Measurements from ENCODE around the gene PRSS35. TPM values are rescaled to one million over a fixed set of nuclear protein-coding genes. Genes with fewer than 3 reads are reported as not detected.

Gene PRSS35
- total and polyA plus RNA-seq, 2 of the 8 experiments (the other 6 are each of a cell fraction or from before 2014, with no cell fraction given) = 1.3 to 2.9 TPM

- no peak for FAIRE-seq
- Histone ChIP-seq H3K4me3 (ENCODE audit: extremely low read depth in 1 of 4, insufficient read depth in 2 of 4, low read depth in 3 of 4, low read length in 4 of 4) (no peak overlapping the region), H2AFZ (ENCODE audit: low read length) (no peak overlapping the region), H4K5ac (ENCODE audit: insufficient read length, low read depth, low read length) (no peak overlapping the region), H3K56ac (replicated peaks; ENCODE audit: insufficient read length, low read depth, low read length) (no peak overlapping the region), H3K79me2 (ENCODE audit: control insufficient read depth in 1 of 2, insufficient read depth in 2 of 2, low read length in 2 of 2) (no peaks in the 10 kb centered on the region), H3K9ac (replicated peaks in 1 of 4; ENCODE audit: extremely low read depth in 1 of 4, low read depth in 3 of 4, low read length in 3 of 4) (no peak overlapping the region), H3K4me2 (ENCODE audit: insufficient read depth in 1 of 2, low read depth in 2 of 2, low read length in 2 of 2) (no peak overlapping the region), H3K27ac (ENCODE audit: low read depth, low read length) (no peak overlapping the region), H2BK20ac (ENCODE audit: low read length) (no peak overlapping the region), H3K27me3 (replicated peaks in 1 of 4; ENCODE audit: control insufficient read depth in 3 of 4, extremely low read depth in 1 of 4, insufficient read depth in 3 of 4, low read length in 3 of 4) (no peaks in the 10 kb centered on the region; a peak in 1 of 7 replicates), H3K4ac (replicated peaks; ENCODE audit: insufficient read length, low read depth, low read length) (no peak overlapping the region), H2BK12ac (ENCODE audit: low read depth, low read length) (no peak overlapping the region), H4K8ac (ENCODE audit: extremely low read depth, insufficient read depth, low read length) (no peak overlapping the region), H4K91ac (replicated peaks; ENCODE audit: insufficient read length, low read length) (no peak overlapping the region), H2AK5ac (ENCODE audit: low read depth, low read length) (no peak overlapping the region), H3K23me2 (ENCODE audit: low read depth, low read length) (no peaks in the 10 kb centered on the region), H3K23ac (ENCODE audit: insufficient read length) (no peak overlapping the region), H2BK5ac (ENCODE audit: low read depth, low read length) (no peak overlapping the region), H3K14ac (ENCODE audit: insufficient read length) (no peak overlapping the region), H4K20me1 (replicated peaks in 1 of 2; ENCODE audit: control insufficient read depth in 1 of 2, insufficient read depth in 2 of 2, low read length in 2 of 2) (no peaks in the 10 kb centered on the region), H3K4me1 (replicated peaks in 1 of 4; ENCODE audit: control insufficient read depth in 3 of 4, insufficient read depth in 4 of 4, low read length in 3 of 4) (no peaks in the 10 kb centered on the region), H2BK120ac (replicated peaks; ENCODE audit: low read depth, low read length) (no peak overlapping the region), H3K36me3 (ENCODE audit: control insufficient read depth in 2 of 4, insufficient read depth in 4 of 4, low read length in 3 of 4) (no peaks in the 10 kb centered on the region), H2BK15ac (ENCODE audit: low read length) (no peak overlapping the region), H3K79me1 (ENCODE audit: low read depth, low read length) (no peaks in the 10 kb centered on the region; the same call in 1 of the 2 replicates), H3K18ac (ENCODE audit: extremely low read depth, low read length) (no peak overlapping the region), H3K9me3 (ENCODE audit: insufficient read depth in 2 of 2, low read depth in 1 of 2, low read length in 1 of 2) (no peaks in the 10 kb centered on the region)
- ChIA-PET POLR2A (ENCODE audit: partially characterized antibody) (no interaction called here), CTCF (ENCODE audit: partially characterized antibody) (no interaction called here)
- WGBS, 2 experiments (ENCODE audit: extremely low coverage in 1 of 2, insufficient coverage in 1 of 2, insufficient read length in 1 of 2, insufficient replicate concordance in 2 of 2, low coverage in 1 of 2, low lambda C conversion rate in 2 of 2, missing lambda C conversion rate in 1 of 2) = 86% methylated on average over 3 of the region's 3 CpGs; no CpG with 5 or more reads in 1 of the 2 experiments
- no peak for DNase-seq (ENCODE audit: low read depth in 1 of 2, low spot score in 2 of 2)
- no peak for TF ChIP-seq SIN3A (conservative IDR thresholded peaks at IDR 0.05 in 1 of 2, IDR thresholded peaks at IDR 0.05 in 1 of 2; ENCODE audit: low read depth in 1 of 2, low read length in 2 of 2)
- TF ChIP-seq ZNF274 (IDR thresholded peaks at IDR 0.05; ENCODE audit: borderline replicate concordance, extremely low read depth, low read length) = no peak
- TF ChIP-seq TCF12 (IDR thresholded peaks at IDR 0.05; ENCODE audit: low read depth, low read length) = no peak
- no peak for TF ChIP-seq ASH2L (IDR thresholded peaks at IDR 0.05; ENCODE audit: low read length)
- no peak for TF ChIP-seq SIX5 (IDR thresholded peaks at IDR 0.05; ENCODE audit: low read depth, low read length)
- TF ChIP-seq EP300 (IDR thresholded peaks at IDR 0.05; ENCODE audit: borderline replicate concordance in 1 of 2, low read depth in 2 of 2, low read length in 2 of 2) = no peak
- no peak for TF ChIP-seq CTCF (IDR thresholded peaks at IDR 0.05; ENCODE audit: control extremely low read depth in 1 of 3, insufficient read depth in 1 of 3, low read depth in 1 of 3, low read length in 3 of 3)
- TF ChIP-seq JUND (IDR thresholded peaks at IDR 0.05; ENCODE audit: low read length) = no peak
- no peak for TF ChIP-seq TAF7 (optimal IDR thresholded peaks at IDR 0.05; ENCODE audit: borderline replicate concordance, low read depth, low read length)
- no peak for TF ChIP-seq CHD2 (IDR thresholded peaks at IDR 0.05; ENCODE audit: low read length)
- no peak for TF ChIP-seq ATF3 (IDR thresholded peaks at IDR 0.05; ENCODE audit: insufficient read depth, low read depth, low read length)
- no peak for TF ChIP-seq SP4 (IDR thresholded peaks at IDR 0.05; ENCODE audit: low read length)
Measured at GRCh38 chr6:83467620-83468036, 44.7 kb upstream of the PRSS35 start.
